NCI-H2196 treated with DMSO at 0.1 percent for 48 hours (cell line): ENCODE results near the gene NPLOC4.
"Not testable (repeated sequence)": the region's sequence is repeated elsewhere in the genome, so short reads cannot be mapped to it uniquely, and the experiment has no call there.

ENCODE experiments used
- DNase-seq: peaks from one replicate; lab custom pipeline; 2025; ENCODE audit not compliant: unreplicated experiment; lab: John Stamatoyannopoulos, UW

NPLOC4 gene

GRCh38 chr17:81589612-81590011 is 47.3 kb downstream of the NPLOC4 start:
- no peak for DNase-seq

- DNase-seq: no peak
Observed at GRCh38 chr17:81586096-81586495, 50.8 kb downstream of the NPLOC4 start.

GRCh38 chr17:81584771-81585170 is 52.1 kb downstream of the NPLOC4 start:
- DNase-seq: not testable (repeated sequence)

GRCh38 chr17:81583589-81584342 is 53.1 kb downstream of the NPLOC4 start:
- peak; percentile 76 for DNase-seq

- DNase-seq: no peak
Observed at GRCh38 chr17:81582749-81583148, 54.2 kb downstream of the NPLOC4 start.

GRCh38 chr17:81582341-81582740 is 54.6 kb downstream of the NPLOC4 start:
- DNase-seq: no peak

- no peak for DNase-seq
Observed at GRCh38 chr17:81581758-81582157, 55.2 kb downstream of the NPLOC4 start.

GRCh38 chr17:81580481-81580880 is 56.4 kb downstream of the NPLOC4 start:
- DNase-seq: no peak

- DNase-seq: no peak
Observed at GRCh38 chr17:81579821-81580321, 57.0 kb downstream of the NPLOC4 start.

- DNase-seq: no peak
Observed at GRCh38 chr17:81579298-81579697, 57.6 kb downstream of the NPLOC4 start.

GRCh38 chr17:81578561-81579225 is 58.2 kb downstream of the NPLOC4 start:
- no peak for DNase-seq

- no peak for DNase-seq
Observed at GRCh38 chr17:81578038-81578441, 58.9 kb downstream of the NPLOC4 start.

- DNase-seq: no peak
Observed at GRCh38 chr17:81577278-81578000, 59.5 kb downstream of the NPLOC4 start.

GRCh38 chr17:81576621-81577277 is 60.2 kb downstream of the NPLOC4 start:
- peak; percentile 26 for DNase-seq

GRCh38 chr17:81575836-81576235 is 61.1 kb downstream of the NPLOC4 start:
- no peak for DNase-seq

GRCh38 chr17:81574643-81574956 is 62.3 kb downstream of the NPLOC4 start:
- DNase-seq: no peak

GRCh38 chr17:81573794-81574642 is 62.9 kb downstream of the NPLOC4 start:
- DNase-seq: no peak

- DNase-seq: no peak
Observed at GRCh38 chr17:81572563-81573168, 64.2 kb downstream of the NPLOC4 start.

- DNase-seq: no peak
Observed at GRCh38 chr17:81570964-81571363, 65.9 kb downstream of the NPLOC4 start.

- no peak for DNase-seq
Observed at GRCh38 chr17:81569986-81570514, 66.9 kb downstream of the NPLOC4 start.
